ENCODE data around the gene SMARCA4.

- TF ChIP-seq CTCF (conservative IDR thresholded peaks at IDR 0.05; ENCODE audit: low read depth in 2 of 2) (no peak), POLR2AphosphoS5 (IDR thresholded peaks at IDR 0.05; ENCODE audit: low read depth) (no peak), EZH2 (IDR thresholded peaks at IDR 0.05; ENCODE audit: low read depth, unreplicated experiment) (no peak), EZH2phosphoT487 (IDR thresholded peaks at IDR 0.05; ENCODE audit: unreplicated experiment) (no peak), NANOG (IDR thresholded peaks at IDR 0.05; ENCODE audit: borderline replicate concordance) (no peak), ETS1 (IDR thresholded peaks at IDR 0.05) (no peak), REST (IDR thresholded peaks at IDR 0.05; ENCODE audit: unreplicated experiment) (no peak), CREB1 (CRISPR knock-in tag; IDR thresholded peaks at IDR 0.05; ENCODE audit: low read depth) (no peak), ZNF462 (CRISPR knock-in tag; IDR thresholded peaks at IDR 0.05) (no peak), STAT1 (IDR thresholded peaks at IDR 0.05; ENCODE audit: unreplicated experiment) (no peak)
Measured at GRCh38 chr19:11061952-11062351, 101.1 kb downstream of the SMARCA4 start.

Data from GM23338 (cell line).